K562 (cell line): ENCODE measurements around the gene MBOAT7. TPM values are rescaled to one million over a fixed set of nuclear protein-coding genes. Genes with fewer than 3 reads are reported as not detected.

Experiments
- ARHGAP35 ChIP-seq: fragments of 450-650 bp; IDR thresholded peaks from 2 replicates; pipeline ENCODE4 v1.6.1; 2018; ENCODE audit not compliant: partially characterized antibody
- CREM ChIP-seq: IDR thresholded peaks from 2 replicates; pipeline ENCODE4 v1.6.1; 2014; ENCODE audit warnings: antibody characterized with exemption, low read depth
- CTBP1 ChIP-seq: fragments of 450-650 bp; IDR thresholded peaks from 2 replicates; pipeline ENCODE4 v1.6.1; 2016; ENCODE audit warnings: borderline replicate concordance
- DDX20 ChIP-seq: fragments of 450-650 bp; IDR thresholded peaks from 2 replicates; pipeline ENCODE4 v1.6.1; 2016; ENCODE audit warnings: missing genetic modification characterization, low read depth, mild to moderate bottlenecking, missing compliant biosample characterization, moderate library complexity
- ETS2 ChIP-seq: IDR thresholded peaks from 2 replicates; pipeline ENCODE4 v1.6.1; 2016; ENCODE audit warnings: borderline replicate concordance, missing genetic modification characterization, mild to moderate bottlenecking, moderate library complexity, missing compliant biosample characterization; ENCODE audit not compliant: poor library complexity, severe bottlenecking
- FOXA1 ChIP-seq: fragments of 450-650 bp; IDR thresholded peaks from 2 replicates; pipeline ENCODE4 v1.6.1; 2016; ENCODE audit warnings: mild to moderate bottlenecking, borderline replicate concordance
- HDAC1 ChIP-seq, 2 experiments: fragments of 450-650 bp; IDR thresholded peaks; 2 replicates each; pipeline ENCODE4 v1.6.1; 2016 to 2017; ENCODE audit warnings: inconsistent platforms in 1 of 2, mild to moderate bottlenecking in 1 of 2, moderate library complexity in 1 of 2
- KDM2B ChIP-seq: fragments of 250-450 bp; sonication (Bioruptor Pico); IDR thresholded peaks from 2 replicates; pipeline ENCODE4 v1.8.0; 2021; ENCODE audit warnings: mild to moderate bottlenecking, moderate library complexity
- KLF10 ChIP-seq: fragments of 250-450 bp; sonication (Bioruptor Pico); IDR thresholded peaks from 2 replicates; pipeline ENCODE4 v1.6.1; 2021; ENCODE audit warnings: matching md5 sums
- LARP7 ChIP-seq: fragments of 450-650 bp; IDR thresholded peaks from 2 replicates; pipeline ENCODE4 v1.6.1; 2016
- NONO ChIP-seq, 2 experiments: fragments of 200-400 bp in 1 of 2; fragments of 450-650 bp in 1 of 2; formaldehyde crosslinking in 1 of 2; IDR thresholded peaks; 2 replicates each; pipeline ENCODE4 v1.6.1; 2017; ENCODE audit warnings: low read depth in 2 of 2, mild to moderate bottlenecking in 2 of 2, moderate library complexity in 2 of 2, low read length in 1 of 2
- NR2C1 ChIP-seq, 2 experiments: fragments of 450-650 bp; IDR thresholded peaks; 2 replicates each; pipeline ENCODE4 v1.6.1; 2017; ENCODE audit warnings: mild to moderate bottlenecking in 2 of 2, antibody characterized with exemption in 1 of 2, inconsistent platforms in 1 of 2, missing compliant biosample characterization in 1 of 2, missing genetic modification characterization in 1 of 2
- POLR2B ChIP-seq: fragments of 450-650 bp; IDR thresholded peaks from 2 replicates; pipeline ENCODE4 v1.6.1; 2018; ENCODE audit warnings: low read depth; ENCODE audit not compliant: partially characterized antibody
- SAP30 ChIP-seq: fragments of 200-600 bp; sonication (generic); IDR thresholded peaks from 2 replicates; pipeline ENCODE4 v1.6.1; 2012; ENCODE audit warnings: borderline replicate concordance, low read depth, mild to moderate bottlenecking, moderate library complexity, low read length, control low read depth, inconsistent platforms; ENCODE audit not compliant: insufficient read depth, poor library complexity, severe bottlenecking
- SNIP1 ChIP-seq: fragments of 450-650 bp; IDR thresholded peaks from 2 replicates; pipeline ENCODE4 v1.7.1; 2017; ENCODE audit warnings: low read depth, mild to moderate bottlenecking
- TEAD4 ChIP-seq, 2 experiments: sonication (generic) in 1 of 2; formaldehyde crosslinking in 1 of 2; IDR thresholded peaks; 2 replicates each; pipeline versions ENCODE4 v1.6.1 to v1.8.0; 2012 to 2022; ENCODE audit warnings: borderline replicate concordance in 1 of 2, inconsistent platforms in 1 of 2, low read length in 1 of 2, mild to moderate bottlenecking in 1 of 2, missing genetic modification reagents in 1 of 2
- TRIM24 ChIP-seq, 2 experiments: fragments of 450-650 bp; IDR thresholded peaks; 2 replicates each; pipeline ENCODE4 v1.6.1; 2016
- ZBTB7A ChIP-seq: IDR thresholded peaks from 2 replicates; pipeline ENCODE4 v1.6.1; 2011; ENCODE audit warnings: low read depth, mild to moderate bottlenecking, low read length, moderate library complexity, borderline replicate concordance; ENCODE audit not compliant: control insufficient read depth
- polyA plus RNA-seq, 8 experiments: library from polyadenylated mRNA; depleted of rRNA in 4 of 8; stranded (reverse) in 5 of 8; unstranded in 3 of 8; fragments of >200 nt; fragmentation: Nextera tagmentation in 2 of 8; fragmentation: Illumina TruSeq in 1 of 8; extraction: Ambion mirVana in 2 of 8; extraction: Trizol in 1 of 8; gene quantifications; 2 replicates each; pipeline versions ENCODE4 v1.2.1 to v1.2.3, GENCODE V29; 2011 to 2014; ENCODE audit warnings: inconsistent platforms in 1 of 8, missing spikeins in 1 of 8
- total RNA-seq, 7 experiments: library from RNA; depleted of rRNA in 6 of 7; stranded (reverse); fragments of >200 nt in 6 of 7; fragmentation: Illumina TruSeq in 2 of 7; extraction: Trizol in 2 of 7; gene quantifications; 2 replicates each; pipeline versions ENCODE4 v1.2.1 to v1.2.3, GENCODE V29; 2011 to 2021; ENCODE audit warnings: low replicate concordance in 1 of 7
- TF ChIP-seq, protein P1 (sequence below): fragments of 200-800 bp; sonication (Bioruptor generic); IDR thresholded peaks from 2 replicates; pipeline ENCODE4 v1.6.1; 2017; ENCODE audit warnings: missing genetic modification characterization, missing compliant biosample characterization
- TF ChIP-seq, protein P2 (sequence below): sonication (generic); formaldehyde crosslinking; IDR thresholded peaks from 2 replicates; pipeline ENCODE4 v1.8.0; 2022; ENCODE audit warnings: missing genetic modification reagents, mild to moderate bottlenecking, moderate library complexity, borderline replicate concordance
- TF ChIP-seq, protein P3 (sequence below): fragments of 450-650 bp; IDR thresholded peaks from 2 replicates; pipeline ENCODE4 v1.6.1; 2014; ENCODE audit warnings: low read depth, mild to moderate bottlenecking, moderate library complexity, borderline replicate concordance
- TF ChIP-seq, protein P4 (sequence below): sonication (generic); formaldehyde crosslinking; IDR thresholded peaks from 2 replicates; pipeline ENCODE4 v1.8.0; 2023; ENCODE audit warnings: mild to moderate bottlenecking, missing genetic modification reagents

The MBOAT7 gene
- total and polyA plus RNA-seq, 9 of the 15 experiments (the other 6 are each of a cell fraction or from before 2014, with no cell fraction given), result 1.4 to 153 (median 56.1) TPM

DNA sequence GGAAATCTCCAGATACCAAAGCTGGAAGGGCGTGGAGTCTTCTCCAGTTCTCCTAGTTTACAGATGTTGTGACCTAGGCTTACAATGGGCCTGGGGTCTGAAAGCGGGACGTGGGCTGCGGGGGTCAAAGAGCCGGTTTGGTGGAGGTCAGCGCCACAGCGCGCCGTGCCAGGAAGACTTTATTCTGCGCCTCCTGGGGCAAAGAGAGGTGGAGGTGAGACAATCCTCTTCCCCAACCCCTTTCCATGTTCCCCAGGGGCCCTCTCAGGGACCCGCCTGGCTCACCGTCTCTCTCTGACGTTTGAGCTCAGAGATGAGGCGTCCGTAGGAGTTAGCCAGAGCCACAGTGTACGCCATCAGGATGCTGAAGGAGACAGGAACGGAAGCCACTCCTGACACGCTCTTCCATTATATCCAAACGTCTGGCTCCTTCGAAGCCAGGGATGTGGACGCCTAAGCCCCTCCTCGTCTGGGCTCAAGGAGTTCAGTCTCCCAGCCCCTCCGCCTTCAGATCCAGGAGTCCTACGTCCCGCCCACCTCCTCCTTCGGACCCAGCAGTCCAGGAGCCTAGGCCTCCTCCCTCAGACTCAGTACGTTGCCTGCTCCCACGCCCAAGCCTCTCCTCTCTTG lies 29.1 kb downstream of the MBOAT7 start (continued):
- TF ChIP-seq, protein P1, sequence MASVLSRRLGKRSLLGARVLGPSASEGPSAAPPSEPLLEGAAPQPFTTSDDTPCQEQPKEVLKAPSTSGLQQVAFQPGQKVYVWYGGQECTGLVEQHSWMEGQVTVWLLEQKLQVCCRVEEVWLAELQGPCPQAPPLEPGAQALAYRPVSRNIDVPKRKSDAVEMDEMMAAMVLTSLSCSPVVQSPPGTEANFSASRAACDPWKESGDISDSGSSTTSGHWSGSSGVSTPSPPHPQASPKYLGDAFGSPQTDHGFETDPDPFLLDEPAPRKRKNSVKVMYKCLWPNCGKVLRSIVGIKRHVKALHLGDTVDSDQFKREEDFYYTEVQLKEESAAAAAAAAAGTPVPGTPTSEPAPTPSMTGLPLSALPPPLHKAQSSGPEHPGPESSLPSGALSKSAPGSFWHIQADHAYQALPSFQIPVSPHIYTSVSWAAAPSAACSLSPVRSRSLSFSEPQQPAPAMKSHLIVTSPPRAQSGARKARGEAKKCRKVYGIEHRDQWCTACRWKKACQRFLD (CRISPR knock-in tag), result 0 out of 2 replicates have a peak, but pooled peaks have one; percentile 16
- no peak for TF ChIP-seq DDX20 (tag)
- TF ChIP-seq CREM, result 0 out of 2 replicates have a peak, but pooled peaks have one; percentile 5
- TF ChIP-seq NR2C1 (IDR thresholded peaks at IDR 0.05), result peak; percentile 41; the same call in 1 of the 2 replicates
- TF ChIP-seq NR2C1 (tag; IDR thresholded peaks at IDR 0.05), result peak; percentile 42; the same call in 1 of the 2 replicates
- TF ChIP-seq, protein P2, sequence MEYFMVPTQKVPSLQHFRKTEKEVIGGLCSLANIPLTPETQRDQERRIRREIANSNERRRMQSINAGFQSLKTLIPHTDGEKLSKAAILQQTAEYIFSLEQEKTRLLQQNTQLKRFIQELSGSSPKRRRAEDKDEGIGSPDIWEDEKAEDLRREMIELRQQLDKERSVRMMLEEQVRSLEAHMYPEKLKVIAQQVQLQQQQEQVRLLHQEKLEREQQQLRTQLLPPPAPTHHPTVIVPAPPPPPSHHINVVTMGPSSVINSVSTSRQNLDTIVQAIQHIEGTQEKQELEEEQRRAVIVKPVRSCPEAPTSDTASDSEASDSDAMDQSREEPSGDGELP (CRISPR knock-in tag), result no peak
- TF ChIP-seq POLR2B, result peak; percentile 60
- TF ChIP-seq TEAD4 (IDR thresholded peaks at IDR 0.05; ENCODE audit: low read length), result no peak
- TF ChIP-seq TEAD4 (CRISPR knock-in tag; IDR thresholded peaks at IDR 0.05; ENCODE audit: borderline replicate concordance), result 0 out of 2 replicates have a peak, but pooled peaks have one; percentile 64
- TF ChIP-seq, protein P3, sequence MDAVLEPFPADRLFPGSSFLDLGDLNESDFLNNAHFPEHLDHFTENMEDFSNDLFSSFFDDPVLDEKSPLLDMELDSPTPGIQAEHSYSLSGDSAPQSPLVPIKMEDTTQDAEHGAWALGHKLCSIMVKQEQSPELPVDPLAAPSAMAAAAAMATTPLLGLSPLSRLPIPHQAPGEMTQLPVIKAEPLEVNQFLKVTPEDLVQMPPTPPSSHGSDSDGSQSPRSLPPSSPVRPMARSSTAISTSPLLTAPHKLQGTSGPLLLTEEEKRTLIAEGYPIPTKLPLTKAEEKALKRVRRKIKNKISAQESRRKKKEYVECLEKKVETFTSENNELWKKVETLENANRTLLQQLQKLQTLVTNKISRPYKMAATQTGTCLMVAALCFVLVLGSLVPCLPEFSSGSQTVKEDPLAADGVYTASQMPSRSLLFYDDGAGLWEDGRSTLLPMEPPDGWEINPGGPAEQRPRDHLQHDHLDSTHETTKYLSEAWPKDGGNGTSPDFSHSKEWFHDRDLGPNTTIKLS, result 0 out of 2 replicates have a peak, but pooled peaks have one; percentile 12
- peak; percentile 75 for TF ChIP-seq ARHGAP35
- TF ChIP-seq FOXA1, result no peak
- TF ChIP-seq LARP7, result no peak
- TF ChIP-seq SAP30, result peak; percentile 73
- TF ChIP-seq, protein P4, sequence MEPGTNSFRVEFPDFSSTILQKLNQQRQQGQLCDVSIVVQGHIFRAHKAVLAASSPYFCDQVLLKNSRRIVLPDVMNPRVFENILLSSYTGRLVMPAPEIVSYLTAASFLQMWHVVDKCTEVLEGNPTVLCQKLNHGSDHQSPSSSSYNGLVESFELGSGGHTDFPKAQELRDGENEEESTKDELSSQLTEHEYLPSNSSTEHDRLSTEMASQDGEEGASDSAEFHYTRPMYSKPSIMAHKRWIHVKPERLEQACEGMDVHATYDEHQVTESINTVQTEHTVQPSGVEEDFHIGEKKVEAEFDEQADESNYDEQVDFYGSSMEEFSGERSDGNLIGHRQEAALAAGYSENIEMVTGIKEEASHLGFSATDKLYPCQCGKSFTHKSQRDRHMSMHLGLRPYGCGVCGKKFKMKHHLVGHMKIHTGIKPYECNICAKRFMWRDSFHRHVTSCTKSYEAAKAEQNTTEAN (CRISPR knock-in tag), result no peak
- 0 out of 2 replicates have a peak, but pooled peaks have one; percentile 36 for TF ChIP-seq KDM2B
- no peak for TF ChIP-seq SNIP1
- TF ChIP-seq ETS2 (tag), result no peak
- no peak for TF ChIP-seq NONO (IDR thresholded peaks at IDR 0.05; ENCODE audit: low read depth in 2 of 2, low read length in 1 of 2)
- no peak for TF ChIP-seq KLF10 (CRISPR knock-in tag)
- TF ChIP-seq ZBTB7A, result peak; percentile 70; the same call in 1 of the 2 replicates
- peak in 1 of 2 experiments; percentile 69; a peak in 2 of 4 replicates for TF ChIP-seq HDAC1 (IDR thresholded peaks at IDR 0.05)
- TF ChIP-seq CTBP1, result no peak
- no peak for TF ChIP-seq TRIM24 (IDR thresholded peaks at IDR 0.05)
